Measurements from ENCODE around the gene LIN7C. TPM values are rescaled to one million over a fixed set of nuclear protein-coding genes. Genes with fewer than 3 reads are reported as not detected.

LIN7C gene
- total RNA-seq, 2 experiments from 2014 or later = 19.7 to 31.6 TPM

DNA sequence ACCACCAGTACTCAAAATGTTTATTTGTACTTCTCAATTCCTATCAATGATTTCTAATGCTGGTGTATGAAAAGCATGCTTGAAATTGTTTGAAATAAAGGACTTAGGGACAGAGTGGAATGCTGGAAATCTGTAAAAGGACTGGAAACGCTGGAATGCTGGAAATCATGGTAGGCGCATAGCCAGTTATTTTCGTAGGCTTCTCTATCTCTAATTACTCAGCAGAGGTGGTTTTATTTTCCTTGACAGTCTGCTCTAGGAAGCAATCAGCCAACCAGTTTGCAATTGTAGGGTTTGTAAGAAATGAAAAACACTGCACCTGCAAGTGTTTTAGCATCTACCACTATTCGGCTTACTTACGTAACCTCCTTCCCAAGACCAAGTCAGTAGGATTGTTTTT is 788 bp downstream of the LIN7C start:
- Histone ChIP-seq H3K4me1 (ENCODE audit: insufficient read depth, low read length, poor library complexity, severe bottlenecking) (peaks cover 21% of the 10 kb centered on the region), H3K27ac (ENCODE audit: low read depth, low read length, poor library complexity, severe bottlenecking) (peak overlapping the region; percentile 78), H3K36me3 (ENCODE audit: insufficient read depth, low read length) (peaks cover 32% of the 10 kb centered on the region), H3K79me2 (ENCODE audit: insufficient read depth, low read depth, low read length) (peaks cover 61% of the 10 kb centered on the region), H4K20me1 (ENCODE audit: insufficient read depth, low read length) (0 out of 2 replicates have a peak, but pooled peaks cover 9% of the 10 kb centered on the region), H3K9me2 (ENCODE audit: insufficient read depth, low read length) (no peaks in the 10 kb centered on the region), H3K4me3 (ENCODE audit: low read depth, low read length, poor library complexity, severe bottlenecking) (peak overlapping the region; percentile 97), H2AFZ (ENCODE audit: low read length) (peak overlapping the region; percentile 84; the same call in 1 of the 2 replicates), H3K9me3 (ENCODE audit: low read length) (no peaks in the 10 kb centered on the region), H3K4me2 (ENCODE audit: low read length) (peak overlapping the region; percentile 92)
- TF ChIP-seq CTCF (conservative IDR thresholded peaks at IDR 0.05; ENCODE audit: low read length) (no peak), EZH2phosphoT487 (IDR thresholded peaks at IDR 0.05; ENCODE audit: borderline replicate concordance, low read depth, low read length) (no peak)
- no peak for DNase-seq (ENCODE audit: low spot score)
- intact Hi-C loops (cut with micrococcal nuclease; ENCODE audit: unreplicated experiment) = loop anchor here (1.0 to 10.0 kb wide), 5 partner anchors 95 to 1371 kb away; partner anchors contain the start of genes CCDC34, KIF18A and METTL15
- ChIA-PET POLR2A (no interaction called here), CTCF (ENCODE audit: unreplicated experiment) (no interaction called here)
- no TSS peak for BruUV-seq (replicated peaks)

DNA sequence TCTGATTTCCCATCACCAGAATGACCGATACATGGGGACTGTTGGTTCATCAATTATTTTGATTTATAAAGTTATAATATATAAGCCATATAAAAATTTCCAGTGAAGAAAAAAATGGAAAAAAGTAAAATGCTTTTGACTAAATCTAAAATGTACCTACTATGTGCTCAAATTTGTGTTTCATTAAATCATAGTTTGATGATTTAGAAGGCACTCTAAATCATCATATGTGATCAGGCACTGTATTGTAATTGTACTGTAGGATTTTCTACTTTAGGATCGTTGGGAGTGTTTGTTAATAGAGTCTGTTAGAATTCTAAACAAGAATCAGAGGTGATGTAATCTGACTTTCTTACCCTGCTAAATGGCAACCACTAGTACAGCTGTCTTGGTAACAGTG is 2.4 kb downstream of the LIN7C start:
- no peak for DNase-seq (ENCODE audit: low spot score)
- CTCF ChIA-PET (ENCODE audit: unreplicated experiment) = no interaction called here
- H3K9me3 ChIP-seq (ENCODE audit: low read length) = no peaks in the 10 kb centered on the region
- no TSS peak for BruUV-seq (replicated peaks)
- peaks cover 21% of the 10 kb centered on the region for H3K4me1 ChIP-seq (ENCODE audit: insufficient read depth, low read length, poor library complexity, severe bottlenecking)
- H3K79me2 ChIP-seq (ENCODE audit: insufficient read depth, low read depth, low read length) = peaks cover 61% of the 10 kb centered on the region
- intact Hi-C loops (cut with micrococcal nuclease; ENCODE audit: unreplicated experiment) = loop anchor here (10.0 kb wide), 2 partner anchors 589 to 1369 kb away; no protein-coding TSS in a partner anchor
- TF ChIP-seq EZH2phosphoT487 (IDR thresholded peaks at IDR 0.05; ENCODE audit: borderline replicate concordance, low read depth, low read length) (no peak), CTCF (conservative IDR thresholded peaks at IDR 0.05; ENCODE audit: low read length) (no peak)
- POLR2A ChIA-PET = interaction anchor here (0.6 kb wide), 1 partner anchor 9 kb away, joined by 3 read pairs; no protein-coding TSS in a partner anchor
- H3K36me3 ChIP-seq (ENCODE audit: insufficient read depth, low read length) = peaks cover 46% of the 10 kb centered on the region
- no peak overlapping the region for H3K27ac ChIP-seq (ENCODE audit: low read depth, low read length, poor library complexity, severe bottlenecking)
- H3K4me3 ChIP-seq (ENCODE audit: low read depth, low read length, poor library complexity, severe bottlenecking) = peak overlapping the region; percentile 97
- no peak overlapping the region for H2AFZ ChIP-seq (ENCODE audit: low read length)
- H4K20me1 ChIP-seq (ENCODE audit: insufficient read depth, low read length) = 0 out of 2 replicates have a peak, but pooled peaks cover 9% of the 10 kb centered on the region
- peak overlapping the region; percentile 92 for H3K4me2 ChIP-seq (ENCODE audit: low read length)
- H3K9me2 ChIP-seq (ENCODE audit: insufficient read depth, low read length) = no peaks in the 10 kb centered on the region

DNA sequence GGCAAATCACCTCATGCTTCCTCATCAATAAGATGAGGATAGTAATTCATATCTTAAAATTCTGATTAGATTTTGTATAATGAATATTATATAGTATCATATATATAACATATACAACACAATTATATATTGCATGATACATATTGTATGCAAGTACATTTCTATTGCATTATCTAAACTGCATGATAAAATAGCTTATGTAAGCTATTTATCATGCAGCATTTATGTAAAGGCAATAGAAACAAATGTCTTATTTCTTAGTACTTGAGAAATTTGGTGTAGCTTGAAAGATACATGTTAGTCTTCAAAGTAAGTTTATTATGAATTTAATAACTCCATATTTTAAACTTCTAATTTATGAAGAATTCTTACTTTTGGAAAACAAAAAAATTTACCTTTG is 5.5 kb downstream of the LIN7C start:
- TF ChIP-seq CTCF (conservative IDR thresholded peaks at IDR 0.05; ENCODE audit: low read length) (no peak), EZH2phosphoT487 (IDR thresholded peaks at IDR 0.05; ENCODE audit: borderline replicate concordance, low read depth, low read length) (no peak)
- peaks cover 77% of the 10 kb centered on the region for H3K36me3 ChIP-seq (ENCODE audit: insufficient read depth, low read length)
- BruUV-seq (replicated peaks) = no TSS peak
- POLR2A ChIA-PET = no interaction called here
- no peak overlapping the region for H3K4me2 ChIP-seq (ENCODE audit: low read length)
- no peaks in the 10 kb centered on the region for H3K9me2 ChIP-seq (ENCODE audit: insufficient read depth, low read length)
- DNase-seq (ENCODE audit: low spot score) = no peak
- H3K79me2 ChIP-seq (ENCODE audit: insufficient read depth, low read depth, low read length) = peaks cover 69% of the 10 kb centered on the region
- H4K20me1 ChIP-seq (ENCODE audit: insufficient read depth, low read length) = peaks cover 18% of the 10 kb centered on the region
- H3K27ac ChIP-seq (ENCODE audit: low read depth, low read length, poor library complexity, severe bottlenecking) = no peak overlapping the region
- H3K4me3 ChIP-seq (ENCODE audit: low read depth, low read length, poor library complexity, severe bottlenecking) = no peak overlapping the region
- peaks cover 17% of the 10 kb centered on the region for H3K4me1 ChIP-seq (ENCODE audit: insufficient read depth, low read length, poor library complexity, severe bottlenecking)
- CTCF ChIA-PET (ENCODE audit: unreplicated experiment) = no interaction called here
- no peaks in the 10 kb centered on the region for H3K9me3 ChIP-seq (ENCODE audit: low read length)
- no peak overlapping the region for H2AFZ ChIP-seq (ENCODE audit: low read length)
- intact Hi-C loops (cut with micrococcal nuclease; ENCODE audit: unreplicated experiment) = loop anchor here (10.0 kb wide), 2 partner anchors 586 to 1366 kb away; no protein-coding TSS in a partner anchor
